Gastroesophageal sphincter (tissue), 3 donors: ENCODE data around the gene ANKRD62.

ENCODE experiments used
- EP300 ChIP-seq: sonication (generic); formaldehyde crosslinking; IDR thresholded peaks from one replicate; pipeline ENCODE4 v1.6.1; 2017; ENCODE audit warnings: antibody characterized with exemption, mild to moderate bottlenecking
- POLR2A ChIP-seq, 2 donors: fragments of 450-650 bp; IDR thresholded peaks; one replicate each; pipeline ENCODE4 v1.6.1; 2017; ENCODE audit warnings: antibody characterized with exemption in 2 of 2, mild to moderate bottlenecking in 2 of 2, moderate library complexity in 1 of 2
- POLR2AphosphoS5 ChIP-seq: sonication (generic); formaldehyde crosslinking; IDR thresholded peaks from one replicate; pipeline ENCODE4 v1.6.1; 2017; ENCODE audit warnings: antibody characterized with exemption
- TF ChIP-seq, protein P1 (sequence below), 4 experiments: fragments of 200-600 bp in 2 of 4; fragments of 450-650 bp in 2 of 4; sonication (generic) in 1 of 4; IDR thresholded peaks; one replicate each; pipeline ENCODE4 v1.5.1; 2017 to 2019; ENCODE audit warnings: antibody characterized with exemption in 4 of 4, mild to moderate bottlenecking in 2 of 4, moderate library complexity in 2 of 4

DNA sequence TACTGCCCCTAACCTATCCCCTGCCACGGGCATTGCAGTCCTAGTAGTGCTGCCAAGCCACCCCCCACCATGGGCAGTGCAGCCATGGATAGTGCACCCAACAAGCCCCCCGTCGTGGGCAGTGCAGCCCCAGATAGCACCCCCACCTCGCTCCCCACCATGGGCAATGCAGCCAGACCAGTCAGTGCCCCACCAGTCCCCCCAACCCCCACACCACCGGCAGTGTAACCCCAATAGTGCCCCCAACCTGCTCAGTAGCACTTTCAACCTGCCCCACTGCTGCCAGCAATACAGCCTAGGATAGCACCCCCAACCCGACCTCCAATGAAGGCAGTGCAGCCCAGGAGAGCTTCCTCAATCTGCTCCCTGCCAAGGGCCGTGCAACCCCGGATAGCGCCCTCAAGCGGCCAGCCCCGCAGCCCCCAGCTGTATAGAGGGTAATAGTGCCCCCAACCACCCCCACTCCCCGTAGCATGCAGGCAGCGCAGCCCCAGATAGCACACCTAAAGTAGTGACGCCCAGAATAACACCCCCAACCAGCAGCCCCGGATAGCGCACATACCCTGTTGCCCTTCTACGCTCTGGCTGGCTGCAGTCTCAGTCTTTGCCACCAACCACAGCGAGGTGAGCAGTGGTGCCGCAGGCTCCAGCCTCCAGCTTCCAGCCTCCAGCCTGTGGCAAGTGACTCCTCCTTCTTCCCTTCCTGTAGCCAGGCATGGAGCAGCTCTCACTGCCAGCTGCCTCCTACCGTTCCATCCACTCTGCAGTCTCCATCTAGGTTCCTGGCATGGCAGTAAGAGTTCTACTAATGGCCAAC is 45.4 kb upstream of the ANKRD62 start:
- TF ChIP-seq, protein P1, sequence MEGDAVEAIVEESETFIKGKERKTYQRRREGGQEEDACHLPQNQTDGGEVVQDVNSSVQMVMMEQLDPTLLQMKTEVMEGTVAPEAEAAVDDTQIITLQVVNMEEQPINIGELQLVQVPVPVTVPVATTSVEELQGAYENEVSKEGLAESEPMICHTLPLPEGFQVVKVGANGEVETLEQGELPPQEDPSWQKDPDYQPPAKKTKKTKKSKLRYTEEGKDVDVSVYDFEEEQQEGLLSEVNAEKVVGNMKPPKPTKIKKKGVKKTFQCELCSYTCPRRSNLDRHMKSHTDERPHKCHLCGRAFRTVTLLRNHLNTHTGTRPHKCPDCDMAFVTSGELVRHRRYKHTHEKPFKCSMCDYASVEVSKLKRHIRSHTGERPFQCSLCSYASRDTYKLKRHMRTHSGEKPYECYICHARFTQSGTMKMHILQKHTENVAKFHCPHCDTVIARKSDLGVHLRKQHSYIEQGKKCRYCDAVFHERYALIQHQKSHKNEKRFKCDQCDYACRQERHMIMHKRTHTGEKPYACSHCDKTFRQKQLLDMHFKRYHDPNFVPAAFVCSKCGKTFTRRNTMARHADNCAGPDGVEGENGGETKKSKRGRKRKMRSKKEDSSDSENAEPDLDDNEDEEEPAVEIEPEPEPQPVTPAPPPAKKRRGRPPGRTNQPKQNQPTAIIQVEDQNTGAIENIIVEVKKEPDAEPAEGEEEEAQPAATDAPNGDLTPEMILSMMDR (IDR thresholded peaks at IDR 0.05): no peak
- TF ChIP-seq POLR2AphosphoS5 (no peak), EP300 (no peak), POLR2A (IDR thresholded peaks at IDR 0.05) (no peak)
